Stimulated activated memory B cell treated with anti-CD40 and anti-IgM and Interleukin-4, amounts not matched to agents 10 μg/mL and 1 μg/mL and 100 μg/mL, for 72 hours (primary cell): Measurements from ENCODE around the gene CORO2A.

Experiments
- ATAC-seq: fragments of 150-1000 bp; cut with Tn5 transposase; 2 replicates; pipeline ENCODE4 v1.10.0; 2021
- H3K27ac Mint-ChIP-seq: one replicate; pipeline ENCODE4 v1.8.0; 2022; ENCODE audit warnings: mild to moderate bottlenecking, mixed read lengths
- H3K27me3 Mint-ChIP-seq: one replicate; pipeline ENCODE4 v1.8.0; 2022; ENCODE audit warnings: mixed read lengths
- H3K36me3 Mint-ChIP-seq: one replicate; pipeline ENCODE4 v1.8.0; 2022; ENCODE audit warnings: mixed read lengths
- H3K4me1 Mint-ChIP-seq: one replicate; pipeline ENCODE4 v1.8.0; 2022; ENCODE audit warnings: mixed read lengths
- H3K4me3 Mint-ChIP-seq: one replicate; pipeline ENCODE4 v1.8.0; 2022; ENCODE audit warnings: mild to moderate bottlenecking, moderate library complexity, mixed read lengths
- H3K9me3 Mint-ChIP-seq: one replicate; pipeline ENCODE4 v1.8.0; 2022; ENCODE audit warnings: mixed read lengths

The CORO2A gene

GRCh38 chr9:98192503-98193335, at the start of gene CORO2A:
CORO2A (minus strand) TSS chr9:98192637; CDS start chr9:98157660, 34,977 bp downstream.
- H3K4me1 Mint-ChIP-seq: peaks cover 10% of the 10 kb centered on the region

GRCh38 chr9:98241357-98242300, 49.2 kb upstream of the CORO2A start:
- Mint-ChIP-seq H3K27ac (no peak overlapping the region), H3K4me3 (no peak overlapping the region), H3K36me3 (peaks cover 20% of the 10 kb centered on the region), H3K4me1 (no peaks in the 10 kb centered on the region), H3K9me3 (no peaks in the 10 kb centered on the region), H3K27me3 (no peaks in the 10 kb centered on the region)
- ATAC-seq: no peak

More at GRCh38 chr9:98192503-98193335, at the start of gene CORO2A:
- Mint-ChIP-seq H3K9me3 (no peaks in the 10 kb centered on the region), H3K27me3 (no peaks in the 10 kb centered on the region), H3K36me3 (no peaks in the 10 kb centered on the region), H3K4me3 (peak within 1 kb of the TSS; percentile 86), H3K27ac (peak within 1 kb of the TSS; percentile 61)
- ATAC-seq: peak; percentile 92

GRCh38 chr9:98240475-98240874, 48.0 kb upstream of the CORO2A start:
- H3K4me3 Mint-ChIP-seq: no peak overlapping the region
- no peaks in the 10 kb centered on the region for H3K9me3 Mint-ChIP-seq
- H3K36me3 Mint-ChIP-seq: peaks cover 12% of the 10 kb centered on the region
- no peaks in the 10 kb centered on the region for H3K27me3 Mint-ChIP-seq
- no peak overlapping the region for H3K27ac Mint-ChIP-seq
- ATAC-seq: no peak
- H3K4me1 Mint-ChIP-seq: no peaks in the 10 kb centered on the region

GRCh38 chr9:98236901-98237487, 44.6 kb upstream of the CORO2A start:
- Mint-ChIP-seq H3K27me3 (no peaks in the 10 kb centered on the region), H3K9me3 (no peaks in the 10 kb centered on the region), H3K4me1 (no peaks in the 10 kb centered on the region), H3K36me3 (peaks cover 22% of the 10 kb centered on the region), H3K27ac (no peak overlapping the region), H3K4me3 (no peak overlapping the region)
- ATAC-seq: no peak

- H3K4me1 Mint-ChIP-seq: no peaks in the 10 kb centered on the region
- no peak overlapping the region for H3K4me3 Mint-ChIP-seq
- no peak overlapping the region for H3K27ac Mint-ChIP-seq
- H3K27me3 Mint-ChIP-seq: no peaks in the 10 kb centered on the region
- no peaks in the 10 kb centered on the region for H3K9me3 Mint-ChIP-seq
- peaks cover 15% of the 10 kb centered on the region for H3K36me3 Mint-ChIP-seq
- no peak for ATAC-seq
These were observed 42.7 kb upstream of the CORO2A start for GRCh38 chr9:98235126-98235525.

GRCh38 chr9:98234245-98234825, 41.9 kb upstream of the CORO2A start:
- ATAC-seq: no peak
- H3K27ac Mint-ChIP-seq: no peak overlapping the region
- H3K4me1 Mint-ChIP-seq: no peaks in the 10 kb centered on the region
- H3K4me3 Mint-ChIP-seq: no peak overlapping the region
- no peaks in the 10 kb centered on the region for H3K9me3 Mint-ChIP-seq
- H3K36me3 Mint-ChIP-seq: peaks cover 9% of the 10 kb centered on the region
- no peaks in the 10 kb centered on the region for H3K27me3 Mint-ChIP-seq

- Mint-ChIP-seq H3K27me3 (no peaks in the 10 kb centered on the region), H3K36me3 (peaks cover 9% of the 10 kb centered on the region), H3K9me3 (no peaks in the 10 kb centered on the region), H3K4me3 (no peak overlapping the region), H3K27ac (no peak overlapping the region), H3K4me1 (no peaks in the 10 kb centered on the region)
- ATAC-seq: no peak
These were observed 40.5 kb upstream of the CORO2A start for GRCh38 chr9:98232926-98233325.

GRCh38 chr9:98231770-98232478, 39.5 kb upstream of the CORO2A start:
- Mint-ChIP-seq H3K4me3 (no peak overlapping the region), H3K27me3 (no peaks in the 10 kb centered on the region), H3K27ac (no peak overlapping the region), H3K9me3 (no peaks in the 10 kb centered on the region), H3K36me3 (peaks cover 9% of the 10 kb centered on the region), H3K4me1 (no peaks in the 10 kb centered on the region)
- no peak for ATAC-seq

- Mint-ChIP-seq H3K36me3 (peaks cover 9% of the 10 kb centered on the region), H3K4me1 (no peaks in the 10 kb centered on the region), H3K4me3 (no peak overlapping the region), H3K27ac (no peak overlapping the region), H3K9me3 (no peaks in the 10 kb centered on the region), H3K27me3 (no peaks in the 10 kb centered on the region)
- no peak for ATAC-seq
These were observed 38.4 kb upstream of the CORO2A start for GRCh38 chr9:98230789-98231188.

- Mint-ChIP-seq H3K27ac (no peak overlapping the region), H3K4me1 (no peaks in the 10 kb centered on the region), H3K36me3 (peaks cover 9% of the 10 kb centered on the region), H3K4me3 (no peak overlapping the region), H3K9me3 (no peaks in the 10 kb centered on the region), H3K27me3 (no peaks in the 10 kb centered on the region)
- ATAC-seq: no peak
These were observed 37.9 kb upstream of the CORO2A start for GRCh38 chr9:98230304-98230703.

GRCh38 chr9:98229620-98230019, 37.2 kb upstream of the CORO2A start:
- no peak for ATAC-seq
- Mint-ChIP-seq H3K27ac (no peak overlapping the region), H3K9me3 (no peaks in the 10 kb centered on the region), H3K4me1 (no peaks in the 10 kb centered on the region), H3K27me3 (no peaks in the 10 kb centered on the region), H3K36me3 (peaks cover 9% of the 10 kb centered on the region), H3K4me3 (no peak overlapping the region)

- H3K9me3 Mint-ChIP-seq: no peaks in the 10 kb centered on the region
These were observed 36.6 kb upstream of the CORO2A start for GRCh38 chr9:98229090-98229395.

GRCh38 chr9:98228392-98229089, 36.1 kb upstream of the CORO2A start:
- Mint-ChIP-seq H3K36me3 (peaks cover 3% of the 10 kb centered on the region), H3K27me3 (no peaks in the 10 kb centered on the region), H3K4me1 (no peaks in the 10 kb centered on the region)

More at GRCh38 chr9:98229090-98229395, 36.6 kb upstream of the CORO2A start:
- no peaks in the 10 kb centered on the region for H3K4me1 Mint-ChIP-seq
- peaks cover 8% of the 10 kb centered on the region for H3K36me3 Mint-ChIP-seq
- H3K4me3 Mint-ChIP-seq: no peak overlapping the region
- no peak overlapping the region for H3K27ac Mint-ChIP-seq
- no peak for ATAC-seq
- H3K27me3 Mint-ChIP-seq: no peaks in the 10 kb centered on the region

GRCh38 chr9:98227883-98228282, 35.4 kb upstream of the CORO2A start:
- Mint-ChIP-seq H3K36me3 (peaks cover 4% of the 10 kb centered on the region), H3K27me3 (no peaks in the 10 kb centered on the region), H3K9me3 (no peaks in the 10 kb centered on the region), H3K4me1 (no peaks in the 10 kb centered on the region), H3K27ac (no peak overlapping the region), H3K4me3 (no peak overlapping the region)
- no peak for ATAC-seq

More at GRCh38 chr9:98228392-98229089, 36.1 kb upstream of the CORO2A start:
- H3K4me3 Mint-ChIP-seq: no peak overlapping the region
- no peak for ATAC-seq
- H3K27ac Mint-ChIP-seq: no peak overlapping the region
- no peaks in the 10 kb centered on the region for H3K9me3 Mint-ChIP-seq
